ENCODE data around the gene PIGZ. TPM values are rescaled to one million over a fixed set of nuclear protein-coding genes. Genes with fewer than 3 reads are reported as not detected.

Gene PIGZ
- total and polyA plus RNA-seq, 9 of the 15 experiments (the other 6 are each of a cell fraction or from before 2014, with no cell fraction given) = 0.15 to 1.8 (median 0.76) TPM

DNA sequence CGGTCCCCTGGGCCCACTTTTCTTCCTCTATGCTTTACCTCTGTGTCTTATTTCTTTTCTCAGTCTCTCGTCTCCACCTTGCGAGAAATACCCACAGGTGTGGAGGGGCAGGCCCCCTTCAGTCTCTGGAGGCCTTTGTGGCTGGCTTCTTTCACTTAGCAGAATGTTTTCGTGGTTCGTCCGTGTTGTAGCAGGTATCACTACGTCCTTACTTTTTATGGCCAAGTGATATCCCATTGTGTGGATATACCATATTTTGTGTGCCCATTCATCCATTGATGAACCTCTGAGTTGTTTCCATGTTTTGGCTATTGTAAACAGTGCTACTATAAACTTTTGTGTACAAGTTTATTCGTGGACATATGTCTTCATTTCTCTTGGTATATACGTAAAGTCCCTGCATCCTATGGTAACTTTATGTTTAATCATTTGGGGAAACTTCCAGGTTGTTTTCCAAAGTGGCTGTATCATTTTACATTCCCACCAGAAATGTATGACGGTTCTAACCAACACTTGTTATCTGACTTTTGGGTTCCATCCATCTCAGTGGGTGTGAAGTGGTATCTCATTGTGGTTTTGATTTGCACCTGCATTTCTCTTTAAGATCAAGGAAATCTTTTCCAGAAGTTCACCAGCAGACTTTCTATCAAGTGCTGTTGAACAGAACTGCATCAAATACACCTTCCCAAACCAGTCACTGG lies 5.6 kb downstream of the PIGZ start:
- Histone ChIP-seq H2AFZ (ENCODE audit: low read depth, low read length) (no peak overlapping the region), H3K27ac (ENCODE audit: extremely low read depth, low read depth, low read length) (no peak overlapping the region), H3K36me3 (ENCODE audit: control insufficient read depth, insufficient read depth, low read length) (peaks cover 8% of the 10 kb centered on the region; the same call in 1 of the 3 replicates), H3K4me1 (replicated peaks in 1 of 2; ENCODE audit: control insufficient read depth in 2 of 2, insufficient read depth in 2 of 2, low read length in 2 of 2) (peaks cover 3 to 4% of the 10 kb centered on the region in 2 experiments; a peak in 2 of 5 replicates), H3K9me3 (replicated peaks; ENCODE audit: control insufficient read depth, insufficient read depth, low read depth, low read length) (0 out of 2 replicates have a peak, but pooled peaks cover 3% of the 10 kb centered on the region), H3K4me3 (no peak overlapping the region), H3K9ac (ENCODE audit: insufficient read depth in 1 of 2, low read depth in 2 of 2, low read length in 2 of 2) (no peak overlapping the region), H3K9me1 (ENCODE audit: control insufficient read depth, insufficient read depth, low read length) (no peaks in the 10 kb centered on the region), H3K4me2 (ENCODE audit: insufficient read depth, low read length) (no peak overlapping the region), H3K79me2 (ENCODE audit: control insufficient read depth, insufficient read depth, low read length) (peaks cover 7% of the 10 kb centered on the region; the same call in 2 of the 3 replicates), H4K20me1 (replicated peaks; ENCODE audit: control insufficient read depth, insufficient read depth, low read length) (no peaks in the 10 kb centered on the region), H3K27me3 (ENCODE audit: control insufficient read depth in 2 of 2, insufficient read depth in 2 of 2, low read length in 2 of 2) (no peaks in the 10 kb centered on the region)
- POLR2A ChIA-PET = no interaction called here
- CTCF ChIA-PET (ENCODE audit: low intra/inter-chr PET ratio) = no interaction called here
- DNase-seq (ENCODE audit: extremely low read depth in 1 of 4, low spot score in 3 of 4) (no peak), FAIRE-seq (peak; percentile 52), ATAC-seq (no peak)
- in situ Hi-C loops (cut with MboI) (no loop called here), intact Hi-C loops (cut with micrococcal nuclease) (no loop called here)
- WGBS (ENCODE audit: insufficient coverage, low coverage, missing lambda C conversion rate) = 70% methylated on average over 10 of the region's 10 CpGs
- no peak for TF ChIP-seq ZNF668 (CRISPR knock-in tag; IDR thresholded peaks at IDR 0.05)
- no peak for TF ChIP-seq ZFX (CRISPR knock-in tag; IDR thresholded peaks at IDR 0.05)
- no peak for TF ChIP-seq NFYB (IDR thresholded peaks at IDR 0.05; ENCODE audit: extremely low read depth, insufficient read length)
- no peak for TF ChIP-seq LCOR (CRISPR knock-in tag; IDR thresholded peaks at IDR 0.05)
- no peak for TF ChIP-seq ZNF316 (IDR thresholded peaks at IDR 0.05)
- TF ChIP-seq JUNB (CRISPR knock-in tag; conservative IDR thresholded peaks at IDR 0.05) = no peak
- TF ChIP-seq, protein P1, sequence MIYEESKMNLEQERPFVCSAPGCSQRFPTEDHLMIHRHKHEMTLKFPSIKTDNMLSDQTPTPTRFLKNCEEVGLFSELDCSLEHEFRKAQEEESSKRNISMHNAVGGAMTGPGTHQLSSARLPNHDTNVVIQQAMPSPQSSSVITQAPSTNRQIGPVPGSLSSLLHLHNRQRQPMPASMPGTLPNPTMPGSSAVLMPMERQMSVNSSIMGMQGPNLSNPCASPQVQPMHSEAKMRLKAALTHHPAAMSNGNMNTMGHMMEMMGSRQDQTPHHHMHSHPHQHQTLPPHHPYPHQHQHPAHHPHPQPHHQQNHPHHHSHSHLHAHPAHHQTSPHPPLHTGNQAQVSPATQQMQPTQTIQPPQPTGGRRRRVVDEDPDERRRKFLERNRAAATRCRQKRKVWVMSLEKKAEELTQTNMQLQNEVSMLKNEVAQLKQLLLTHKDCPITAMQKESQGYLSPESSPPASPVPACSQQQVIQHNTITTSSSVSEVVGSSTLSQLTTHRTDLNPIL (CRISPR knock-in tag; IDR thresholded peaks at IDR 0.05) = no peak
- TF ChIP-seq RBBP5 (IDR thresholded peaks at IDR 0.05; ENCODE audit: borderline replicate concordance, insufficient read depth, low read length, poor library complexity, severe bottlenecking) = no peak
- BruUV-seq (replicated peaks) = no TSS peak
